CD8-positive, alpha-beta memory T cell (primary cell): ENCODE data around the gene JSRP1. TPM values are rescaled to one million over a fixed set of nuclear protein-coding genes. Genes with fewer than 3 reads are reported as not detected.

ENCODE experiments used
- CTCF ChIA-PET: fragments of 350-600 bp; sonication (Branson Sonifier 250); formaldehyde crosslinking; loops from one replicate; lab custom pipeline; 2021; ENCODE audit warnings: antibody characterized with exemption; lab: Charles Lee
- POLR2A ChIA-PET: fragments of 350-600 bp; sonication (Branson Sonifier 250); formaldehyde crosslinking; loops from one replicate; lab custom pipeline; 2021; ENCODE audit warnings: antibody characterized with exemption; lab: Charles Lee
- DNase-seq, 5 donors: peaks; one replicate each; pipeline versions ENCODE4 v3.0.0 to v3.0.0-alpha.2; 2020 to 2022; ENCODE audit warnings: mixed read lengths in 1 of 5
- H3K27ac ChIP-seq: one replicate; pipeline ENCODE4 v1.7.0; 2013; ENCODE audit warnings: low read depth, mild to moderate bottlenecking, low read length, moderate library complexity
- H3K27me3 ChIP-seq: 2 replicates; pipeline ENCODE4 v1.7.0; 2013; ENCODE audit warnings: low read length, mild to moderate bottlenecking; ENCODE audit not compliant: insufficient read depth, poor library complexity, severe bottlenecking
- H3K36me3 ChIP-seq: 2 replicates; pipeline ENCODE4 v1.7.0; 2013; ENCODE audit warnings: mild to moderate bottlenecking, low read length, moderate library complexity; ENCODE audit not compliant: insufficient read depth
- H3K4me1 ChIP-seq: 2 replicates; pipeline ENCODE4 v1.7.0; 2013; ENCODE audit warnings: mild to moderate bottlenecking, low read length, moderate library complexity; ENCODE audit not compliant: insufficient read depth
- H3K4me3 ChIP-seq: 2 replicates; pipeline ENCODE4 v1.7.0; 2013; ENCODE audit warnings: mild to moderate bottlenecking, low read length
- H3K9me3 ChIP-seq: 2 replicates; pipeline ENCODE4 v1.7.0; 2013; ENCODE audit warnings: mild to moderate bottlenecking, low read length
- H3K27ac Mint-ChIP-seq, 8 donors: one replicate each; pipeline ENCODE4 v1.8.0; 2020 to 2021; ENCODE audit warnings: mixed read lengths in 8 of 8, mild to moderate bottlenecking in 6 of 8, inconsistent platforms in 3 of 8, moderate library complexity in 3 of 8
- H3K27me3 Mint-ChIP-seq, 2 donors: one replicate each; pipeline ENCODE4 v1.8.0; 2020 to 2021; ENCODE audit warnings: mixed read lengths in 2 of 2, mild to moderate bottlenecking in 1 of 2, moderate library complexity in 1 of 2
- H3K36me3 Mint-ChIP-seq, 3 donors: one replicate each; pipeline ENCODE4 v1.8.0; 2020 to 2021; ENCODE audit warnings: mixed read lengths in 3 of 3, inconsistent platforms in 1 of 3, mild to moderate bottlenecking in 1 of 3
- H3K4me1 Mint-ChIP-seq, 3 donors: one replicate each; pipeline ENCODE4 v1.8.0; 2020 to 2021; ENCODE audit warnings: mixed read lengths in 3 of 3, inconsistent platforms in 1 of 3, mild to moderate bottlenecking in 1 of 3
- H3K4me3 Mint-ChIP-seq, 7 donors: one replicate each; pipeline ENCODE4 v1.8.0; 2020 to 2021; ENCODE audit warnings: mixed read lengths in 7 of 7, mild to moderate bottlenecking in 6 of 7, moderate library complexity in 4 of 7, inconsistent platforms in 2 of 7
- H3K9me3 Mint-ChIP-seq, 5 donors: one replicate each; pipeline ENCODE4 v1.8.0; 2020 to 2022; ENCODE audit warnings: mixed read lengths in 5 of 5, mild to moderate bottlenecking in 3 of 5, moderate library complexity in 2 of 5, inconsistent platforms in 1 of 5
- polyA plus RNA-seq: library from polyadenylated mRNA; unstranded; fragments of 300-500 nt; fragmentation: Illumina TruSeq; gene quantifications from one replicate; pipeline ENCODE4 v1.2.3, GENCODE V29; 2021
- total RNA-seq, 2 experiments: library from RNA; stranded (reverse); gene quantifications; one replicate each; pipeline ENCODE4 v1.2.3, GENCODE V29; 2021

JSRP1 gene, protein sequence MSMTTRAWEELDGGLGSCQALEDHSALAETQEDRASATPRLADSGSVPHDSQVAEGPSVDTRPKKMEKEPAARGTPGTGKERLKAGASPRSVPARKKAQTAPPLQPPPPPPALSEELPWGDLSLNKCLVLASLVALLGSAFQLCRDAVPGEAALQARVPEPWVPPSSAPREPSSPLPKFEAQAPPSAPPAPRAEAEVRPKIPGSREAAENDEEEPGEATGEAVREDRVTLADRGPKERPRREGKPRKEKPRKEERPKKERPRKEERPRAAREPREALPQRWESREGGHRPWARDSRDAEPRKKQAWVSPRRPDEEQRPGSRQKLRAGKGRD
- total RNA-seq: 1 to 10 TPM in 1 of 2 experiments, under 1 TPM in 1; 0.73 to 1.0 TPM
- 0.91 TPM for polyA plus RNA-seq

GRCh38 chr19:2255982-2256685 lies at the start of gene JSRP1:
TSS of gene JSRP1 (minus strand) at chr19:2256417. CDS start at chr19:2255314, 1,103 bp downstream.
- CTCF ChIA-PET: interaction anchor here (1.0 kb wide), 1 partner anchor 16 kb away, joined by 3 read pairs; no protein-coding TSS in a partner anchor
- Mint-ChIP-seq H3K27ac (peak within 1 kb of the TSS in 7 of 8 donors; percentile 47 to 98 (median 93)), H3K4me3 (peak within 1 kb of the TSS in 3 of 7 donors; percentile 11 to 65 (median 24)), H3K27me3 (no peaks in the 10 kb centered on the region), H3K4me1 (peaks cover 22 to 57% (median 24%) of the 10 kb centered on the region in 3 donors), H3K9me3 (no peaks in the 10 kb centered on the region), H3K36me3 (peaks cover 0 to 2% (median 0%) of the 10 kb centered on the region in 3 donors)
- no peak for DNase-seq
- H3K36me3 ChIP-seq: no peaks in the 10 kb centered on the region
- H3K27me3 ChIP-seq: peaks cover 5% of the 10 kb centered on the region
- H3K4me3 ChIP-seq: no peak within 1 kb of the TSS
- peaks cover 47% of the 10 kb centered on the region for H3K4me1 ChIP-seq
- H3K9me3 ChIP-seq: no peaks in the 10 kb centered on the region
- POLR2A ChIA-PET: interaction anchor here (0.6 to 8.2 kb wide), 3 partner anchors 14 to 30 kb away, joined by 3 to 69 read pairs (median 3); no protein-coding TSS in a partner anchor
- no peak within 1 kb of the TSS for H3K27ac ChIP-seq

DNA sequence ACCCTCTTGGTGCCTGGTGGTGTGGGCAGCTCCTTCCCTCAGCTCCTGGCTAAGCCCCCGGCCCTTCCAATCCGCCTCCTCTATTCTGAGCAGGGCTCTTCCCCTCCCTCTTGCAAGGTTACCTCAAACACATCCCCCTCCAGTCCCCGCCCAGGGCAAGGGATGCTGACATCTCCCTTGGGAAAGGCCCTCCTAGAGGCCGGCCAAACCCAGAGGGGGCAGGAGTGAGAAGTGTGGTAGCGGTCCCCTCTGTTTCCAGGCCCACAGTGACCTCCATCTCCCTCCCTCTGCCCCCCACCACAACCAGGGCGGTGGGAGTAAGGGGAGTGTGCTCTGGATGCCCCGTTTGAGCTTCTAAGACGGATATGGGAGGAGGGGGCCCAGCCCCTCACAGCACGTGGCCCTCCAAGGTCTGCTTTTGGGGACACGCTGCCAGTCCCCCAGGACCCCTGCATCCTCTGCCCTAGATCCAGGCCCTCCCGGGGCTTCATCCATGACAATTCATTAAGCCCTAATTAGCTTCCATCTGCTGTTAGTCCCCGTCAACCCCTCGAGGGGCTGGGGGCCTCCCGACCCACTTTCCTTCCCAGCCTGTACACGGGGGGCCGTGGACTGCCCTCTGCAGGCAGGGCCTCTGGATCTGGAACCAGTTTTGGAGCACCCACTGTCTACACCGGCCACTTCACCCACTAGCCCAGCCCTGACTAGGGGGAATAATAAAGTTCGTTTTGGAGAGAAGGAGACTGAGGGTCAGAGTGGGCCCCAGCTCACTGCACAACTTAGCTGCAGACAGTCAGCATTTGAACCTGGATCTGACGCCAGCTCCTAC lies 49.4 kb upstream of the JSRP1 start:
- H3K27me3 Mint-ChIP-seq: peaks cover 41 to 54% of the 10 kb centered on the region in 2 donors
- Histone ChIP-seq H3K27ac (no peak overlapping the region), H3K9me3 (no peaks in the 10 kb centered on the region), H3K36me3 (no peaks in the 10 kb centered on the region), H3K27me3 (peaks cover 32% of the 10 kb centered on the region), H3K4me3 (no peak overlapping the region), H3K4me1 (peaks cover 13% of the 10 kb centered on the region)
- H3K4me3 Mint-ChIP-seq: no peak overlapping the region
- no peak for DNase-seq
- ChIA-PET CTCF (interaction anchor here (1.5 kb wide), 1 partner anchor 8 kb away, joined by 3 read pairs; no protein-coding TSS in a partner anchor), POLR2A (no interaction called here)
- H3K9me3 Mint-ChIP-seq: peaks cover 0 to 5% (median 0%) of the 10 kb centered on the region in 5 donors
- no peaks in the 10 kb centered on the region for H3K36me3 Mint-ChIP-seq
- peaks cover 7 to 21% (median 8%) of the 10 kb centered on the region in 3 donors for H3K4me1 Mint-ChIP-seq
- no peak overlapping the region for H3K27ac Mint-ChIP-seq

GRCh38 chr19:2303211-2303798 lies 47.1 kb upstream of the JSRP1 start:
- ChIA-PET CTCF (interaction anchor here (1.4 kb wide), 1 partner anchor 31 kb away, joined by 3 read pairs; no protein-coding TSS in a partner anchor), POLR2A (interaction anchor here (0.5 kb wide), 1 partner anchor 250 kb away, joined by 4 read pairs; no protein-coding TSS in a partner anchor)
- Histone ChIP-seq H3K27me3 (peaks cover 22% of the 10 kb centered on the region), H3K9me3 (no peaks in the 10 kb centered on the region), H3K36me3 (no peaks in the 10 kb centered on the region), H3K4me1 (peaks cover 11% of the 10 kb centered on the region), H3K27ac (no peak overlapping the region), H3K4me3 (no peak overlapping the region)
- Mint-ChIP-seq H3K9me3 (no peaks in the 10 kb centered on the region), H3K27ac (peak overlapping the region in 1 of 8 donors; percentile 32), H3K36me3 (no peaks in the 10 kb centered on the region), H3K4me3 (peak overlapping the region in 5 of 7 donors; percentile 34 to 64 (median 59)), H3K4me1 (peaks cover 4 to 17% (median 5%) of the 10 kb centered on the region in 3 donors), H3K27me3 (peaks cover 27 to 36% of the 10 kb centered on the region in 2 donors)
- DNase-seq: no peak

- Histone ChIP-seq H3K4me1 (peaks cover 9% of the 10 kb centered on the region), H3K4me3 (no peak overlapping the region), H3K27ac (no peak overlapping the region), H3K36me3 (no peaks in the 10 kb centered on the region), H3K27me3 (peaks cover 19% of the 10 kb centered on the region), H3K9me3 (no peaks in the 10 kb centered on the region)
- Mint-ChIP-seq H3K4me3 (peak overlapping the region in 6 of 7 donors; percentile 34 to 64 (median 58)), H3K4me1 (peaks cover 4 to 17% (median 5%) of the 10 kb centered on the region in 3 donors), H3K27ac (peak overlapping the region in 3 of 8 donors; percentile 32 to 76 (median 42)), H3K9me3 (no peaks in the 10 kb centered on the region), H3K36me3 (no peaks in the 10 kb centered on the region), H3K27me3 (peaks cover 25 to 34% of the 10 kb centered on the region in 2 donors)
- ChIA-PET CTCF (interaction anchor here (0.8 to 1.4 kb wide), 3 partner anchors 14 to 67 kb away, joined by 3 read pairs; partner anchors contain the start of gene PLEKHJ1), POLR2A (interaction anchor here (0.5 to 0.9 kb wide), 2 partner anchors 13 to 250 kb away, joined by 4 read pairs; no protein-coding TSS in a partner anchor)
- DNase-seq: no peak
Observed at GRCh38 chr19:2302319-2303210, 46.3 kb upstream of the JSRP1 start.

DNA sequence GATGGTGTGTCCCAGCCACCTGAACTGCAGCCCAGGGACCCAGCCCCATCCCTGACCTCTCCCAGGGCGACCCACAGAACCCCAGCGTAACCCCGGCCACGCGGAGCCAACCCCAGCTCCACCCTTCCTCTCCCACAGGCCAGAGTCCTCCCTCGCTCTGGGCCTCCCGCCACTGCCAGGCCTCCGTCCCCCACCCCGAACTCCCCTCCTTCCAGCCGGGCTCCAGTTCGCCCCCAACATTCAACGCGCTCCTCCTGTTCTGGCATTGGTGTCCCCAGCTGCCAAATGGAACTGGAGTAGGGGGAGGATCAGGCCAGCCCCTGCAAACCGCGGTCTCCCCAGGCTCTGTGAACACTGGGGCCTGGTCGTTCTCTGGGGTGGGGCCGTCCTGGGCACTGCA lies 44.3 kb upstream of the JSRP1 start:
- H3K27ac Mint-ChIP-seq: no peak overlapping the region
- Histone ChIP-seq H3K4me3 (no peak overlapping the region), H3K27me3 (peaks cover 11% of the 10 kb centered on the region), H3K36me3 (no peaks in the 10 kb centered on the region), H3K27ac (no peak overlapping the region), H3K4me1 (peaks cover 9% of the 10 kb centered on the region), H3K9me3 (no peaks in the 10 kb centered on the region)
- no peaks in the 10 kb centered on the region for H3K9me3 Mint-ChIP-seq
- no peaks in the 10 kb centered on the region for H3K36me3 Mint-ChIP-seq
- H3K4me1 Mint-ChIP-seq: peaks cover 4 to 17% (median 5%) of the 10 kb centered on the region in 3 donors
- peaks cover 12 to 22% of the 10 kb centered on the region in 2 donors for H3K27me3 Mint-ChIP-seq
- DNase-seq: no peak
- CTCF ChIA-PET: no interaction called here
- POLR2A ChIA-PET: no interaction called here
- H3K4me3 Mint-ChIP-seq: no peak overlapping the region

- Mint-ChIP-seq H3K36me3 (peaks cover 0 to 13% (median 2%) of the 10 kb centered on the region in 3 donors), H3K27ac (no peak overlapping the region), H3K9me3 (no peaks in the 10 kb centered on the region), H3K4me3 (no peak overlapping the region), H3K4me1 (peaks cover 0 to 17% (median 7%) of the 10 kb centered on the region in 3 donors), H3K27me3 (peaks cover 0 to 4% of the 10 kb centered on the region in 2 donors)
- H3K27me3 ChIP-seq: no peaks in the 10 kb centered on the region
- no peaks in the 10 kb centered on the region for H3K36me3 ChIP-seq
- peaks cover 2% of the 10 kb centered on the region for H3K4me1 ChIP-seq
- POLR2A ChIA-PET: no interaction called here
- CTCF ChIA-PET: interaction anchor here (1.4 kb wide), 1 partner anchor 32 kb away, joined by 3 read pairs; no protein-coding TSS in a partner anchor
- DNase-seq: no peak
- no peaks in the 10 kb centered on the region for H3K9me3 ChIP-seq
- no peak overlapping the region for H3K4me3 ChIP-seq
- H3K27ac ChIP-seq: no peak overlapping the region
Observed at GRCh38 chr19:2296141-2296540, 39.9 kb upstream of the JSRP1 start.
